Gastroesophageal sphincter (tissue), 4 donors: Measurements from ENCODE around the gene MPST. TPM values are rescaled to one million over a fixed set of nuclear protein-coding genes. Genes with fewer than 3 reads are reported as not detected.

Experiments
- ATAC-seq: fragments of 150-250 bp; one replicate; pipeline ENCODE4 v1.9.1; 2016; ENCODE audit warnings: mild to moderate bottlenecking, moderate library complexity
- H3K27ac ChIP-seq, 4 donors: fragments of 200-600 bp; sonication (generic) in 3 of 4; 1 replicate in 3 of 4; 2 replicates in 1 of 4; pipeline ENCODE4 v1.5.1; 2016 to 2019
- H3K27me3 ChIP-seq: fragments of 200-600 bp; sonication (generic); one replicate; pipeline ENCODE4 v1.5.1; 2019
- H3K36me3 ChIP-seq, 2 donors: fragments of 200-600 bp; sonication (generic); one replicate each; pipeline ENCODE4 v1.5.1; 2019; ENCODE audit warnings: control low read depth in 1 of 2
- H3K4me1 ChIP-seq, 3 donors: fragments of 200-600 bp; sonication (generic); 1 replicate in 2 of 3; 2 replicates in 1 of 3; pipeline ENCODE4 v1.5.1; 2016 to 2019; ENCODE audit warnings: control low read depth in 2 of 3
- H3K4me3 ChIP-seq, 2 donors: fragments of 200-600 bp; sonication (generic); one replicate each; pipeline ENCODE4 v1.5.1; 2019; ENCODE audit warnings: mild to moderate bottlenecking in 1 of 2, moderate library complexity in 1 of 2
- H3K9me3 ChIP-seq, 3 donors: fragments of 200-600 bp; sonication (generic); one replicate each; pipeline ENCODE4 v1.5.1; 2017 to 2019; ENCODE audit warnings: control low read depth in 2 of 3
- CTCF ChIP-seq, 4 experiments: fragments of 200-600 bp in 2 of 4; fragments of 450-650 bp in 2 of 4; sonication (generic) in 1 of 4; IDR thresholded peaks; one replicate each; pipeline ENCODE4 v1.5.1; 2017 to 2019; ENCODE audit warnings: antibody characterized with exemption in 4 of 4, mild to moderate bottlenecking in 2 of 4, moderate library complexity in 2 of 4
- EP300 ChIP-seq: sonication (generic); formaldehyde crosslinking; IDR thresholded peaks from one replicate; pipeline ENCODE4 v1.6.1; 2017; ENCODE audit warnings: antibody characterized with exemption, mild to moderate bottlenecking
- POLR2A ChIP-seq, 2 donors: fragments of 450-650 bp; IDR thresholded peaks; one replicate each; pipeline ENCODE4 v1.6.1; 2017; ENCODE audit warnings: antibody characterized with exemption in 2 of 2, mild to moderate bottlenecking in 2 of 2, moderate library complexity in 1 of 2
- POLR2AphosphoS5 ChIP-seq: sonication (generic); formaldehyde crosslinking; IDR thresholded peaks from one replicate; pipeline ENCODE4 v1.6.1; 2017; ENCODE audit warnings: antibody characterized with exemption
- WGBS, 2 donors: methylation state at CpG; one replicate each; pipeline ENCODE4 v1.1.5; 2018; ENCODE audit warnings: low coverage in 1 of 2; 5-methylcytosine and 5-hydroxymethylcytosine counted together
- total RNA-seq, 4 donors: library from RNA; depleted of rRNA; stranded (reverse); fragments of >200 nt; gene quantifications; one replicate each; pipeline ENCODE4 v1.1.0, GENCODE V29; 2016

Gene MPST
- total RNA-seq, 4 donors from 2014 or later: 102 to 144 (median 113) TPM

GRCh38 chr22:36977947-36978660 is 41.4 kb upstream of the MPST start:
- ATAC-seq: peak; percentile 94
- 14 to 15% methylated on average over 11 to 17 of the region's 18 CpGs for WGBS, 2 donors
- Histone ChIP-seq H3K27ac (peak overlapping the region in 1 of 4 donors; percentile 5), H3K9me3 (no peaks in the 10 kb centered on the region), H3K4me3 (peak overlapping the region; percentile 23 to 44), H3K36me3 (no peaks in the 10 kb centered on the region), H3K27me3 (peaks cover 37% of the 10 kb centered on the region), H3K4me1 (peaks cover 0 to 7% (median 0%) of the 10 kb centered on the region in 3 donors)
- TF ChIP-seq POLR2AphosphoS5: peak; percentile 44
- no peak for TF ChIP-seq EP300
- no peak for TF ChIP-seq POLR2A (IDR thresholded peaks at IDR 0.05)
- TF ChIP-seq CTCF (IDR thresholded peaks at IDR 0.05): peak; percentile 86 to 98 (median 89)

GRCh38 chr22:36979016-36979910 is 40.3 kb upstream of the MPST start:
- ATAC-seq: no peak
- H3K27ac ChIP-seq: no peak overlapping the region
- no peak overlapping the region for H3K4me3 ChIP-seq
- TF ChIP-seq POLR2A (IDR thresholded peaks at IDR 0.05) (no peak), CTCF (IDR thresholded peaks at IDR 0.05) (no peak), POLR2AphosphoS5 (no peak), EP300 (no peak)
- no peaks in the 10 kb centered on the region for H3K36me3 ChIP-seq
- 62 to 75% methylated on average over 2 of the region's 13 CpGs for WGBS, 2 donors
- peaks cover 44% of the 10 kb centered on the region for H3K27me3 ChIP-seq
- peaks cover 0 to 7% (median 0%) of the 10 kb centered on the region in 3 donors for H3K4me1 ChIP-seq
- H3K9me3 ChIP-seq: no peaks in the 10 kb centered on the region

DNA sequence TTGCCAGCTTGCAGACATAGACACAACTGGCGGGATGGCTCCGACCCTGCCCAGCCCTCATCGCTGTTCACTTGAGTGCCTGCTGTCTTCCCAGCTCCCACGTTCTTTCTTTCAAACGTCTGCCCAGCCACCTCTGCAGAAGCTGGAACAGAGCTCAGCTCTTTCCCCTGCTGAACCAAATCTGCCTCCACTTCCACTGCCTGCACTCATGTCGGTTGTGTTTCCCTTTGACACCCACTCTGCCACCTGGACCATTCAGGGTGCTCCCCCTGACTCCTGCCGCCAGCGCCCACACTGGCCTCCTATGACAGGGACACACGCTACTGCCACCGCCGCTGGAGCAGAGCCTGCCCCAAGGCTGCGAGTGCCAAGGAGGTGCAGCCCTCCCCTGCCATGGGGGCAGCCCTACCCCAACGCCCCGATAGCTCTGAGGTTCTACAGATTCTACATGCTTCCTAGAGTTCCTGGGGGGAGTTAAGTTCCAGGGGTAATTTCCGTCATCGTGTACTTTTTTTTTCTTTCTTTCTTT is 38.2 kb upstream of the MPST start:
- H3K4me3 ChIP-seq: no peak overlapping the region
- TF ChIP-seq EP300 (no peak), CTCF (IDR thresholded peaks at IDR 0.05) (no peak), POLR2A (IDR thresholded peaks at IDR 0.05) (no peak), POLR2AphosphoS5 (no peak)
- no peak overlapping the region for H3K27ac ChIP-seq
- 63% methylated on average over 9 of the region's 16 CpGs; no CpG with 5 or more reads in 1 of the 2 donors for WGBS, 2 donors
- peaks cover 51% of the 10 kb centered on the region for H3K27me3 ChIP-seq
- H3K9me3 ChIP-seq: peaks cover 0 to 12% (median 0%) of the 10 kb centered on the region in 3 donors
- H3K4me1 ChIP-seq: peaks cover 0 to 7% (median 0%) of the 10 kb centered on the region in 3 donors
- no peaks in the 10 kb centered on the region for H3K36me3 ChIP-seq
- no peak for ATAC-seq

- peaks cover 44% of the 10 kb centered on the region for H3K27me3 ChIP-seq
- H3K36me3 ChIP-seq: no peaks in the 10 kb centered on the region
- no peak for TF ChIP-seq POLR2A (IDR thresholded peaks at IDR 0.05)
- no peak for TF ChIP-seq CTCF (IDR thresholded peaks at IDR 0.05)
- TF ChIP-seq EP300: no peak
- TF ChIP-seq POLR2AphosphoS5: no peak
- H3K4me3 ChIP-seq: no peak overlapping the region
- H3K9me3 ChIP-seq: peaks cover 0 to 18% (median 0%) of the 10 kb centered on the region in 3 donors
- 25 to 52% methylated on average over 3 of the region's 5 CpGs for WGBS, 2 donors
- peaks cover 0 to 6% (median 0%) of the 10 kb centered on the region in 3 donors for H3K4me1 ChIP-seq
- no peak overlapping the region for H3K27ac ChIP-seq
- no peak for ATAC-seq
Observed at GRCh38 chr22:36982136-36982535, 37.4 kb upstream of the MPST start.
